Measurements from ENCODE around the gene MS4A10.

GRCh38 chr11:60798631-60799030 is 13.5 kb downstream of the MS4A10 start:
- no peak for TF ChIP-seq CREB1 (IDR thresholded peaks at IDR 0.05; ENCODE audit: low read depth)
- TF ChIP-seq EP300 (IDR thresholded peaks at IDR 0.05; ENCODE audit: borderline replicate concordance), result no peak
- no peak for TF ChIP-seq NFIC (IDR thresholded peaks at IDR 0.05)
